ENCODE results near the gene ZNF311.
"Not testable (repeated sequence)": the region's sequence is repeated elsewhere in the genome, so short reads cannot be mapped to it uniquely, and the experiment has no call there.

Gene ZNF311

GRCh38 chr6:28978959-28979561 is 26.1 kb downstream of the ZNF311 start:
- DNase-seq: no peak
- TF ChIP-seq CTCF (IDR thresholded peaks at IDR 0.05; ENCODE audit: low read depth, low read length, missing control alignments): no peak
- H3K4me3 ChIP-seq (ENCODE audit: low read depth, low read length): no peak overlapping the region
- H3K27ac ChIP-seq: no peak overlapping the region
- H3K27me3 ChIP-seq (replicated peaks): no peaks in the 10 kb centered on the region
- no peaks in the 10 kb centered on the region for H3K36me3 ChIP-seq (replicated peaks)
- in situ Hi-C loops (cut with HindIII; ENCODE audit: low pct_ligation_motif_present, low sequenced_read_pairs): no loop called here

- no peaks in the 10 kb centered on the region for H3K27me3 ChIP-seq (replicated peaks)
- in situ Hi-C loops (cut with HindIII; ENCODE audit: low pct_ligation_motif_present, low sequenced_read_pairs): no loop called here
- peak overlapping the region; percentile 31 for H3K27ac ChIP-seq
- H3K36me3 ChIP-seq (replicated peaks): no peaks in the 10 kb centered on the region
- TF ChIP-seq CTCF (IDR thresholded peaks at IDR 0.05; ENCODE audit: low read depth, low read length, missing control alignments): no peak
- DNase-seq: no peak
- H3K4me3 ChIP-seq (ENCODE audit: low read depth, low read length): no peak overlapping the region
Measured at GRCh38 chr6:28978133-28978491, 27.0 kb downstream of the ZNF311 start.

GRCh38 chr6:28977341-28978132 is 27.6 kb downstream of the ZNF311 start:
- Histone ChIP-seq H3K36me3 (replicated peaks) (no peaks in the 10 kb centered on the region), H3K4me3 (ENCODE audit: low read depth, low read length) (peak overlapping the region; percentile 58), H3K27me3 (replicated peaks) (no peaks in the 10 kb centered on the region), H3K27ac (peak overlapping the region; percentile 40)
- DNase-seq: peak; percentile 22
- in situ Hi-C loops (cut with HindIII; ENCODE audit: low pct_ligation_motif_present, low sequenced_read_pairs): no loop called here
- TF ChIP-seq CTCF (IDR thresholded peaks at IDR 0.05; ENCODE audit: low read depth, low read length, missing control alignments): no peak

GRCh38 chr6:28976677-28977076 is 28.4 kb downstream of the ZNF311 start:
- no peak for DNase-seq
- no peak for TF ChIP-seq CTCF (IDR thresholded peaks at IDR 0.05; ENCODE audit: low read depth, low read length, missing control alignments)
- Histone ChIP-seq H3K36me3 (replicated peaks) (no peaks in the 10 kb centered on the region), H3K27me3 (replicated peaks) (no peaks in the 10 kb centered on the region), H3K27ac (no peak overlapping the region), H3K4me3 (ENCODE audit: low read depth, low read length) (no peak overlapping the region)
- in situ Hi-C loops (cut with HindIII; ENCODE audit: low pct_ligation_motif_present, low sequenced_read_pairs): no loop called here

GRCh38 chr6:28974505-28974904 is 30.6 kb downstream of the ZNF311 start:
- Histone ChIP-seq H3K27me3 (replicated peaks) (no peaks in the 10 kb centered on the region), H3K36me3 (replicated peaks) (no peaks in the 10 kb centered on the region), H3K27ac (no peak overlapping the region), H3K4me3 (ENCODE audit: low read depth, low read length) (no peak overlapping the region)
- DNase-seq: no peak
- in situ Hi-C loops (cut with HindIII; ENCODE audit: low pct_ligation_motif_present, low sequenced_read_pairs): no loop called here
- no peak for TF ChIP-seq CTCF (IDR thresholded peaks at IDR 0.05; ENCODE audit: low read depth, low read length, missing control alignments)

- in situ Hi-C loops (cut with HindIII; ENCODE audit: low pct_ligation_motif_present, low sequenced_read_pairs); H3K36me3 ChIP-seq (replicated peaks); H3K4me3 ChIP-seq (ENCODE audit: low read depth, low read length); H3K27me3 ChIP-seq (replicated peaks); DNase-seq; H3K27ac ChIP-seq: not testable (repeated sequence)
Measured at GRCh38 chr6:28970056-28970455, 35.1 kb downstream of the ZNF311 start.
